A549 (cell line): ENCODE measurements around the gene ROR1.

ENCODE experiments used
- BHLHE40 ChIP-seq: IDR thresholded peaks from 2 replicates; pipeline ENCODE4 v1.6.1; 2012; ENCODE audit warnings: low read depth, low read length, inconsistent platforms
- CBX2 ChIP-seq: fragments of 200-600 bp; sonication (generic); IDR thresholded peaks from 2 replicates; pipeline ENCODE4 v1.6.1; 2016; ENCODE audit warnings: low read depth, mild to moderate bottlenecking, borderline replicate concordance
- CEBPB ChIP-seq, 2 experiments: fragments of >200 bp in 1 of 2; sonication (Bioruptor Twin) in 1 of 2; formaldehyde crosslinking in 1 of 2; IDR thresholded peaks; 2 replicates each; pipeline ENCODE4 v1.6.1; 2012 to 2016
- CTCF ChIP-seq: fragments of >200 bp; sonication (Bioruptor Twin); formaldehyde crosslinking; IDR thresholded peaks from 3 replicates; pipeline ENCODE4 v1.5.1; 2016
- EHF ChIP-seq: fragments of 250-450 bp; sonication (Bioruptor Pico); IDR thresholded peaks from 2 replicates; pipeline ENCODE4 v1.5.0; 2020; ENCODE audit warnings: mild to moderate bottlenecking
- ELK1 ChIP-seq: fragments of 150-350 bp; IDR thresholded peaks from 2 replicates; pipeline ENCODE4 v1.6.1; 2014; ENCODE audit warnings: low read depth, mild to moderate bottlenecking, low read length
- HDAC2 ChIP-seq: fragments of 200-600 bp; sonication (generic); IDR thresholded peaks from 2 replicates; pipeline ENCODE4 v1.6.1; 2016
- NPAS2 ChIP-seq: fragments of 250-450 bp; sonication (Bioruptor Pico); IDR thresholded peaks from 2 replicates; pipeline ENCODE4 v1.8.0; 2022; ENCODE audit warnings: mild to moderate bottlenecking, moderate library complexity, borderline replicate concordance
- POLR2A ChIP-seq: IDR thresholded peaks from 2 replicates; pipeline ENCODE4 v1.6.1; 2012; ENCODE audit warnings: mild to moderate bottlenecking, low read length
- POLR2AphosphoS2 ChIP-seq: conservative IDR thresholded peaks from 2 replicates; pipeline ENCODE4 v1.6.1; 2012; ENCODE audit warnings: low read length, improper control_type of control experiment, inconsistent platforms
- RARB ChIP-seq: fragments of 250-450 bp; sonication (Bioruptor Pico); IDR thresholded peaks from 2 replicates; pipeline ENCODE4 v1.8.0; 2021; ENCODE audit warnings: mild to moderate bottlenecking, moderate library complexity
- RFX5 ChIP-seq: fragments of 450-650 bp; IDR thresholded peaks from 2 replicates; pipeline ENCODE4 v1.7.1; 2014; ENCODE audit warnings: antibody characterized with exemption, mild to moderate bottlenecking, moderate library complexity
- USF2 ChIP-seq: fragments of 450-650 bp; IDR thresholded peaks from 2 replicates; pipeline ENCODE4 v1.6.1; 2014; ENCODE audit warnings: antibody characterized with exemption

- TF ChIP-seq POLR2AphosphoS2 (no peak), POLR2A (no peak), CTCF (no peak), USF2 (no peak), RFX5 (no peak), RARB (CRISPR knock-in tag) (no peak), NPAS2 (no peak), BHLHE40 (no peak), CEBPB (IDR thresholded peaks at IDR 0.05) (no peak), EHF (no peak), HDAC2 (no peak), ELK1 (no peak), CBX2 (no peak)
These were observed 265.1 kb downstream of the ROR1 start for GRCh38 chr1:64038965-64039364.
